ENCODE results near the gene TMEM131L. TPM values are rescaled to one million over a fixed set of nuclear protein-coding genes. Genes with fewer than 3 reads are reported as not detected.

The TMEM131L gene
- total RNA-seq, 1 donor from 2014 or later = 7.6 TPM

GRCh38 chr4:153432965-153433753 lies 33.0 kb upstream of the TMEM131L start:
- no peak overlapping the region for H3K4me3 ChIP-seq (ENCODE audit: low read depth, low read length)
- H3K27me3 ChIP-seq (ENCODE audit: control insufficient read depth, insufficient read depth, low read length) = no peaks in the 10 kb centered on the region
- no peak for DNase-seq (ENCODE audit: low read depth)
- TF ChIP-seq, protein P1, sequence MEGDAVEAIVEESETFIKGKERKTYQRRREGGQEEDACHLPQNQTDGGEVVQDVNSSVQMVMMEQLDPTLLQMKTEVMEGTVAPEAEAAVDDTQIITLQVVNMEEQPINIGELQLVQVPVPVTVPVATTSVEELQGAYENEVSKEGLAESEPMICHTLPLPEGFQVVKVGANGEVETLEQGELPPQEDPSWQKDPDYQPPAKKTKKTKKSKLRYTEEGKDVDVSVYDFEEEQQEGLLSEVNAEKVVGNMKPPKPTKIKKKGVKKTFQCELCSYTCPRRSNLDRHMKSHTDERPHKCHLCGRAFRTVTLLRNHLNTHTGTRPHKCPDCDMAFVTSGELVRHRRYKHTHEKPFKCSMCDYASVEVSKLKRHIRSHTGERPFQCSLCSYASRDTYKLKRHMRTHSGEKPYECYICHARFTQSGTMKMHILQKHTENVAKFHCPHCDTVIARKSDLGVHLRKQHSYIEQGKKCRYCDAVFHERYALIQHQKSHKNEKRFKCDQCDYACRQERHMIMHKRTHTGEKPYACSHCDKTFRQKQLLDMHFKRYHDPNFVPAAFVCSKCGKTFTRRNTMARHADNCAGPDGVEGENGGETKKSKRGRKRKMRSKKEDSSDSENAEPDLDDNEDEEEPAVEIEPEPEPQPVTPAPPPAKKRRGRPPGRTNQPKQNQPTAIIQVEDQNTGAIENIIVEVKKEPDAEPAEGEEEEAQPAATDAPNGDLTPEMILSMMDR (IDR thresholded peaks at IDR 0.05; ENCODE audit: insufficient read depth, low read length, poor library complexity, severe bottlenecking) = peak; percentile 28
- no peaks in the 10 kb centered on the region for H3K36me3 ChIP-seq (ENCODE audit: control insufficient read depth, insufficient read depth, low read length)

- Histone ChIP-seq H3K36me3 (ENCODE audit: control insufficient read depth, insufficient read depth, low read length) (no peaks in the 10 kb centered on the region), H3K4me3 (ENCODE audit: low read depth, low read length) (no peak overlapping the region), H3K27me3 (ENCODE audit: control insufficient read depth, insufficient read depth, low read length) (no peaks in the 10 kb centered on the region)
- DNase-seq (ENCODE audit: low read depth) = no peak
- TF ChIP-seq, protein P1 (IDR thresholded peaks at IDR 0.05; ENCODE audit: insufficient read depth, low read length, poor library complexity, severe bottlenecking) = no peak
Measured at GRCh38 chr4:153433754-153434105, 32.4 kb upstream of the TMEM131L start.

DNA sequence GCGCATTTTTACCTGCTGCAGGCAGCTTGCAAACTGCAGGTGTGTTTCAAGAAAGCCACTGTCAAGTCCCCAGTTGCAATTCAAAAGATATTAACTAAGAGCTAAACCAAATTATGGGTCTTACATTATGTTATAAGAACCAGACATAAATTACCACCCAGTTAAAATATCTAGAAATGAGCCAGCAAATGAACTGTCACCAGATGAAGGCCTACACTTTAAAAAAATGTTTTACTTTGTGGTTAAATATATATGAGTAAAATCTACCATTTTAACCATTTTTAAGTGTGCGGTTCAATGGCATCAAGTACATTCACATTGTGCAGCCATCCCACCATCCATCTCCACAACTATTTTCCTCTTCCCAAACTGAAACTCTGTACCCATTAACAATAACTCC lies 32.0 kb upstream of the TMEM131L start:
- DNase-seq (ENCODE audit: low read depth) = no peak
- H3K36me3 ChIP-seq (ENCODE audit: control insufficient read depth, insufficient read depth, low read length) = no peaks in the 10 kb centered on the region
- H3K27me3 ChIP-seq (ENCODE audit: control insufficient read depth, insufficient read depth, low read length) = no peaks in the 10 kb centered on the region
- TF ChIP-seq, protein P1 (IDR thresholded peaks at IDR 0.05; ENCODE audit: insufficient read depth, low read length, poor library complexity, severe bottlenecking) = no peak
- H3K4me3 ChIP-seq (ENCODE audit: low read depth, low read length) = no peak overlapping the region

GRCh38 chr4:153438916-153439756 lies 27.0 kb upstream of the TMEM131L start:
- TF ChIP-seq, protein P1 (IDR thresholded peaks at IDR 0.05; ENCODE audit: insufficient read depth, low read length, poor library complexity, severe bottlenecking) = no peak
- H3K36me3 ChIP-seq (ENCODE audit: control insufficient read depth, insufficient read depth, low read length) = no peaks in the 10 kb centered on the region
- H3K4me3 ChIP-seq (ENCODE audit: low read depth, low read length) = no peak overlapping the region
- no peak for DNase-seq (ENCODE audit: low read depth)
- H3K27me3 ChIP-seq (ENCODE audit: control insufficient read depth, insufficient read depth, low read length) = no peaks in the 10 kb centered on the region

DNA sequence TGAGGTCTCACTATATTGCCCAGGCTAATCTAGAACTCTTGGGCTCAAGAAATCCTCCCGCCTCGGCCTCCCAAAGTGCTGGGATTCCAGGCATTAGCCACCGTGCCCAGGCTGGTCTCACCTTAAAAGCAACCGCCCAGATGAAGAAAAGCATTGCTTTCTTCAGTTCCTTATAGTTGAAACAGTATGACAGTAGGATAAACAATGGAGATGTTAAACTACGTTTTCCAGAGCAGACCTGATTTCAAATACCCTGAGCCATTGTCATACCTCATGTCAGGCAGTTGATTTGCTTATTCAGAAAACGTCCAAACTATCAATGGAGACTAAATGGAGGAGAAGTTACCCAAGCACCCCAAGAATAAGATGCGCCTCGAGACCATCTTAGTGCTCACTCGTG lies 26.3 kb upstream of the TMEM131L start:
- DNase-seq (ENCODE audit: low read depth) = no peak
- H3K36me3 ChIP-seq (ENCODE audit: control insufficient read depth, insufficient read depth, low read length) = no peaks in the 10 kb centered on the region
- H3K4me3 ChIP-seq (ENCODE audit: low read depth, low read length) = no peak overlapping the region
- no peaks in the 10 kb centered on the region for H3K27me3 ChIP-seq (ENCODE audit: control insufficient read depth, insufficient read depth, low read length)
- TF ChIP-seq, protein P1 (IDR thresholded peaks at IDR 0.05; ENCODE audit: insufficient read depth, low read length, poor library complexity, severe bottlenecking) = no peak
